GM21515 (cell line): ENCODE data around the gene PIGZ.

Experiments used
- ATAC-seq: cut with Tn5 transposase; IDR thresholded peaks from one replicate; pipeline ENCODE4 v1.9.1; 2021; ENCODE audit not compliant: unreplicated experiment

The PIGZ gene

DNA sequence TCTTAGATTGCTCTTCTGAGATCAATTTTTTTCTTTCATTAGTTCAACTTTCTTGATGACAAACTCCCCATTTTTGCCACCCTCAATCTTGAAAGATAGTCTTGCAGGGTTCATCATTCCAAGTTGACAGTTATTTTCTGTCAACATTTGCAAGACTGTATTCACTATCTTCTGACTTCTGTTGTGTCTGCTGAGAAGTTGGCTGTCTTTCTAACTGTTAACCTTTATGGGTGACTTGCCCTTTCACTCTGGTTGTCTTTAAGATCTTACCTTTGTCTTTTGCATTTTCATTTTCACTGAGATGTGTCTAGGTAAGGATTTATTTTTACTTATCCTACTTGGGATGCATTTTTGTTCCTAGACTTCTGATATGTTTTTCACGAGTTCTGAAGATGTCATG, 14.6 kb upstream of the PIGZ start:
- no peak for ATAC-seq

GRCh38 chr3:196981657-196982056, 13.0 kb upstream of the PIGZ start:
- no peak for ATAC-seq

- no peak for ATAC-seq
These were observed 10.9 kb upstream of the PIGZ start for GRCh38 chr3:196979545-196979944.

DNA sequence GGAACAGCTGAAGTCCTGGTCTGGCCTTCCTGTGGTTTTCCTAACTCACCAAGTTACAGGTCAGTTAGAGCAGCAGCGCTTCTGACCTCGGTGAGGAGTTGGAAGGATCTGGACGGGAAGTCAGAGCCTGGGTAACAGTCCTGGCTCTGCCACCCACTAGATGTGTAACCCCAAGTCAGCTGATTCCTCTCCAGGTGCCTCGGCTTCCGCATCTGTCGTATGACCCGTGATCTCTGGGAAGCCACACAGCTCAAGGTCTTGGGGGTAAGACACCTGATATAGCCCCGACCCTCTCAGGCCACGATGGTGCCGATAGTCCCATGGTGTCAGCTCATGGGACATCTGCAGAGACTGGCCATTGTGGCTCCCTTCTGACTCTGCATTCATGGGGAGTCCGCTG, 8.3 kb upstream of the PIGZ start:
- no peak for ATAC-seq

- no peak for ATAC-seq
These were observed 6.7 kb upstream of the PIGZ start for GRCh38 chr3:196975349-196975748.

GRCh38 chr3:196974661-196975060, 6.0 kb upstream of the PIGZ start:
- ATAC-seq: no peak

DNA sequence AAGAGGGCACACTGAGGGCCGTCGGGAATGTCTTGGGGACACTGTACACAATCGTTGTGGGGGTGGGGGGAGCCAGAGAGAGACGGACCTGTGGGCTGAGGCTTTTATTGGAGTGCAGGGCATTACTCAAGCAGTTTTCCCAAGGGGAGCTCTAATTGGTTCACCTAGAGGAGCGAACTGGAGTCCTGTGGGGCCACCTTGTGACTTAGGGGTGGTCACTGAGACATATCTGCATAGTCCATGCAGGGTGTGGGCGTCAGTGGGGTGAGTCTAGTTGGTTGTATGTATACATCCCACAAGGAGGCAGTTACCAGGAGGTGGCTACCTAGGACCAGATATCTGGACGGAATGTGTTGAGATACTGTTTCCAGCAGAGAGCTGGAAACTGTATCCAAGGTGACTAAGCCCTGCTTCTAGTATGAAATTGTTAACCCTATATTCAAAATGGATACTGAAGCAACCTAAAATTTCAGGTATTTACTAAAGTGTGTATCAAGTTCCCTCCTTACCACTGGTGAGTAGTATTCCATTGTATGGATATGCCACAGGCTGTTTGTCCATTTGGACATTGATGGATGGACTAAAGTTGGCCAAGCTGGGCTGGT, 2.6 kb upstream of the PIGZ start:
- ATAC-seq: no peak

DNA sequence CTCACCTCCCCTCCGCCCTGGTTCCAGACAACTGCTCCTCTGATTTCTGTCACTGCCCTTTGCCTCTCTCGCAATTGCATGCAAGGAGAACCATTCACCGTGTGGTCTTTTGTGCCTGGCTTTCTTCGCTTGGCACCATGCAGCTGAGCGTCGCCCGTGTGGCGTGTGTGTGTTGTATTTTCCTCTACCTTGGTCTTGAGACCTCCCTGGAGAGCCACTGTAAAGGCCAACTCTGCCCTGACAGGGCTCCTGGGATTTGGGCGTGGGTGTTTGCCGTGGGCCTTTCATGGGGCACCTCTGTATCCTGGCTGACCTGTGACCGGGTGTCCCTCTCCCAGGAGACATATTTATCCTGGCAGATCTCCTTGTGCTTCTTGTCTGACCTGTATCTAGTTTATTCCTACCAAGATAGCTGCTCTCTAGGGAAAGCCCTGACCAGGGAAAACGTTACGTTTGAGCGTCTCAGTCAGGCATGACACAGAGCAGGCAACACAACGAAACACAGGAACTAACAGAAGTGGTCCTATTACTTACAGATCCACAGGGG, 2.0 kb upstream of the PIGZ start:
- no peak for ATAC-seq

GRCh38 chr3:196969660-196970546, 1.3 kb upstream of the PIGZ start:
- ATAC-seq: peak; percentile 70

- ATAC-seq: peak; percentile 47
These were observed 564 bp upstream of the PIGZ start for GRCh38 chr3:196969134-196969659.

GRCh38 chr3:196967412-196968232, 1.0 kb downstream of the PIGZ start:
- ATAC-seq: no peak

DNA sequence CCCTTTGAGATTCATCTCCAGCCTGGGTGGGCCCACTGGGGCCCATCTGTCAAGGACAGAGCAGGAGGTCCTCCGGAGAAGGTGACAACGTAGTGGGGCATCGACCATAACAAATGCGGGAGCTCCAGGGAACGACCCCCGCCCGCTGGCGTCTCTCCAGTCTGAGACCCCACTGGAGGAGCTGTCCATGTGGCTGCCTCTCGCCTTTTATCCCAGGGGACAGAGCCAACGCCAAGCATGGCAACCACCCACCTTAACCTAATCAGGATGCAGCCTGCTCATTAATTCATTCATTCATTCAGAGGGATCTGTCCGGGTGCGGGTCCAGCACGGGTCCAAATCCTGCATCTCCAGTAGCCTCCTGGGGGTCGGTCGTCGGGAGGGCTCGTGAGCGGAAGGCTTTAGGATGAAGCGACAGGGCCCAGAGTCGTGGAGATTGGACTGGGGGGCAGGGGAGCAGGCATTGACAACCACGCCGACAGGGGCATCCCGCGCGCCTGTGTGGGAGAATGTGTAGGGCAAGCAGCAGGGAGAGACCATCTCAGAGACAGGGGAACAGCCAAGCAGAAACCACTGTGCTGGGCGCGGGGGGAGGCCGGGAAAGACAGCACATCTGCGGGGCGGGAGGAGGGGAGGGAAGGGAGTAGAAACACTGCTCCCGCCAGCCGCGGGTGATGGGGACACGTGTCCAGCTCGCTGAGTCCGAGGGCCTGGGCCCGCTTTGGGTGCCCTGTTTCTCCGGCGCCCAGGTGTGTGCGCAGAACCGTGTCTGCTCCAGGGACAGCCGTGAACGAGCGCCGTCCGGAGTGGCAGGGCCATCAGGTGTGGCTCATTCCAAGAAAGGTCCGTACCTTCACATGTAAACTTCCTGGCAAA, 1.9 kb downstream of the PIGZ start:
- ATAC-seq: no peak

DNA sequence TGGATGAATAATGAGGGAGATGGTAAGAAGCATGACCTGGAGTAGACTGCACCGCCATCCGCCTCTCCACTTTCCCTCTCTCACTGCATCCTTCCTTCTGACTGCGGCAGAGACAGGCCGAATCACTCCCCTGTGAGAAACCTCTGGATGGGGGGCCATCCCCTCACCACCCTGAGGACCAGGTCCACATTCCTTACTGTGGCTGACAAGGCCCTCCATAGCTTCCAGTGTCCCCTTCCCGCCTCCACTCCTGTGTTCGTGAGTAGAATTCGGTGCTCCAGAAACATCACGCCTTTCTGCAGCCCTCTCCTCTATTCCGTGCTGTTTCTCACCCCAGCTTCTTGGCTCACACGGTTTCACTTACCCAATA, 2.8 kb downstream of the PIGZ start:
- ATAC-seq: no peak

- ATAC-seq: no peak
These were observed 3.4 kb downstream of the PIGZ start for GRCh38 chr3:196965112-196965803.

DNA sequence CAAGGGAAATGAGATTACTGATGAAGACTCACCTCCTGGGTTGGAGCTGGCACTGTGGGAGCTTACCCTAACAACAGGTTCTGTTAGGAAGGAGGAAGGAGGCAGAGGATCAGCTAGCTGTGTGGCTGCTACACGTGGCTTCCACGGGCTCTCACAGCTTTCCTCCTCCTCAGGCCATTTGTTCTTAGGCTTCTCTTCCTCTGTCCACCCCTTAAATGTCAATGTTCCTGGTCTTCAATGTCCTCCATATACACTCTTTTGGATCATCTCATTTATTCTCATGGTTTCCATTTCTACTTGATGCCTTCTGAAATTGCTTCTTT, 5.0 kb downstream of the PIGZ start:
- ATAC-seq: no peak

GRCh38 chr3:196962930-196963630, 5.6 kb downstream of the PIGZ start:
- no peak for ATAC-seq

GRCh38 chr3:196962108-196962929, 6.3 kb downstream of the PIGZ start:
- ATAC-seq: no peak

- ATAC-seq: no peak
These were observed 13.8 kb downstream of the PIGZ start for GRCh38 chr3:196954832-196955231.
